ENCODE data around the gene SCRT2. TPM values are rescaled to one million over a fixed set of nuclear protein-coding genes. Genes with fewer than 3 reads are reported as not detected.

The SCRT2 gene
- total RNA-seq, 1 experiment from 2014 or later: not detected

DNA sequence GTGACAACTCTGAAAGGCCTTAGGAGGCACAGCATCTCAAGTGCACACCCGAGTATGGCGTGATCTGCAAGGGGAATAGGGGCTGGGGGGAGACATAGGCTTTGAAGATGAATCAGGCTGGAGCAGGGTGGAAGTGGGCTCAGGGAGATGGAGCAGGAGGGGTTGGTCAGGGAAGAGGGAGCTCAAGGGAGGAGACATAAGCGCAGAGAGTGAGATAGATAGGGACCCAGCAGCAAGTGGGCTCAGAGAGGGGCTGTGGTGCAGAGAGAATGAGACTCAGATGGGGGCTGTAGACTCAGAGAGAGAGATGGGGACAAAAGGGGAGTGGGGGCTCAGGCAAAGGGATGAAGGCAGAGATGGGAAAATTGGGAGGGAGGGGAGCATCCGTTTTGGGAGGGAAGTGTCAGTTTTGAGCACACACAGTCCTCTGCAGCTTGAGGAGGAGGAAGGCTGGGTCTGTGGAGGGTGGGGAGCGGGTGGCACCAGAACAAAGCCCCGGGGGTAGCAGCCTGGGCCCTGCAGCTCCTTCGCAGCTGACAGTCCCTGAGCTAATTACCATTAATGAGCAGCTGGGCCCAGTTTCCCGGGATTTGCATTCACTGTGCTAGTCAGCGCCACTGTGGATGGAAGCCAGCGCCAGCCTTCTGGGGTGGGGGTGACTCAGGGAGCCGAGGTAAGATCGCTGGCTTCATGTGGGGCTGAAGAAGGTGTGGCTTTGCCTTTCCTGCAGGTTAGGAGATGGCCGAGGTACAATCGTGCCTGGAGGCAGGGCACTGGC, 41.3 kb downstream of the SCRT2 start:
- no peak for DNase-seq (ENCODE audit: low read depth)

DNA sequence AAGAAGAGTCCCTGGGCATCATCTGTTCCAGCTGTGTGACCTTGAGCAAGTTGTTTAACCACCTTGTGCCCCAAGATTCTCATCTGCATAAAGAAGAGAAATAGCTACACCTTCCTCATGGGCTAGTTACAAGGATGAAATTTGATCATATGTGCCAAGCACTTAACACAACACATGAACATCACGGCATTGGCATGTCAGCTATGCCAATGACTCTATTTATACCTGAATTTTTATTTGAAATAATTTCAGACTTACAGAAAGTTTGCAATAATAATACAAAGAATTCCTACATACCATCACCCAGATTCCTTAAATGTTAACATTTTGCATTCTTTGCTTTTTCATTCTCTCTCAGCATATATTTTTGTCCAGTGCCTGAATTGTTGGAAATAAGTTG, 44.5 kb downstream of the SCRT2 start:
- no peak for DNase-seq (ENCODE audit: low read depth)

DNA sequence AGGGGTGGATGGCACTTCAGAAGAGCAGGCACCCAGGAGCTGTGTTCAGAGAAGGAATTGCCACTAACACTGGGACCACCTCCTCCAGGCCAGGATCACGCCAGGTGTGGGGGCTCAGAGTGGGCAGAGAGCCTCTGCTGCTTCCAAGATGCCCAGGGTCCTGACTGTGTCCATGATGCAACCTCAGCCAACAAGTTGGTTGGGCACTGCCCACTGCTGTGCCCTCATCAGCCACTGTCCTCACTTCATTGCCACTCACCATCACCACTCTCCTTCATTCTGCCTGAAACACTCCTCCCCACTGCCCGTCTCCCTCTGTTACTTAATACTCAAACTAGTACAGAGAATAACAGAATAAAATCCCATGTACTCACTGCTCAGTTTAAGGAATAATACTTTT, 49.0 kb downstream of the SCRT2 start:
- DNase-seq (ENCODE audit: low read depth): no peak

DNA sequence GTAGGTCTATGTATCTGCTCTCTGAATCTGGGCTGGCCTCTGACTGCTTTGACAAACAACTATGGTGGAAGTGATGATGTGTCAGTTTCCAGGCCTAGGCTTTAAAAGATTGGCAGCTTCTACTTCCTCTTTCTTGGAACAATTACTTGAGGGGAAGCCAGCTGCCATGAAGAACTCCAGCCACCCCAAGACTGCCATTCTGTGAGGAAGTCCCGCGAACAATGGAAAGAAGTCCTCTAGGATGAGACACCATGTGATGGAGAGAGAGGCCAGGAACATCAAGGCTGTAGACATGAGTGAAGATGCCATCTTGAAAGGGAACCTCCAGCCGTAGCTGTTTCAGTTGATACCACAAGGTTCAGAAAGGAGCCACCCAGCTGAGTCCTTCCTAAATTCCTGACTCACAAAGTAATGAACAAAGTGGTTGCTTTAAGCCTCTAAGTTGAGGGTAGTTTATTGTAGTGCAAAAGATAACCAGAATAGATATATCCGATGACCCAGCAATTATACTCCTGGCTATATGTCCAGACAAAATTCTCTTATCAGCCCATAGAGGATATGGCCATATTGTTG, 50.2 kb downstream of the SCRT2 start:
- no peak for DNase-seq (ENCODE audit: low read depth)

DNA sequence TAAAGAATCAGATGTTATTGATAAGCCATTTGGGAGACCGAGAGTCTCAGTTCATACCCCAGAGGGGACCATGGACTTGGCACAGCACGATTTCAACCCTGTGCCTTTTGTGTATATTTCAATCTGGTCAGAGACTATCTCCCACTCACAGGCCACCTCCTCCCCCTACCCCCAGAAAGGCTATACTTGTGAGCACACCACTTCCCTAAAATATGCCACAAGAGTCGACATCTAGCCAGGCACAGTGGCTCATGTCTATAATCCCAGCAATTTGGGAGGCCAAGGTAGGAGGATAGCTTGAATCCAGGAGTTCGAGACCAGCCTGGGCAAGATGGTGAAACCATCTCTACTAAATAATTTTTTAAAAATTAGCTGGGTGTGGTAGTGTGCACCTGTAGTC, 51.9 kb downstream of the SCRT2 start:
- no peak for DNase-seq (ENCODE audit: low read depth)

DNA sequence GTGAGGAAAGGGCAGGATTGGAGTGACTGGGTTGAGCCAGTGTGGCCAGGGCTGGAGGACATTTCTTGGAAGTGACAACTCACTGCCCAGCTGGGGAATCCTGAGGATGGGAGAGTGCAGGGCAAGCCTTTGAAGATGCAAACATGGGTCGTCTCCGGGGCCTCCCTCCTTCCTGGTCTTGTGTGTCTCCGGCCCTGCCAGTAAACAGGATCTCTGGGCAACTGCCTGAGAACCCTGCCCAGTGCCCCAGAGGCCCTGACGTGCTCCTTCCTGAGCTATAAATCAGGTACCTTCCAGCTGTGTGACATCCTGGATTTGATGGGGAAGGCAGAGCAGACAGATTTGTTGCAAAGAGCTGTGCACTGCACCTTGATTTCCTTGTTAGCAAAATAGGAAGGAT, 52.6 kb downstream of the SCRT2 start:
- DNase-seq (ENCODE audit: low read depth): no peak

DNA sequence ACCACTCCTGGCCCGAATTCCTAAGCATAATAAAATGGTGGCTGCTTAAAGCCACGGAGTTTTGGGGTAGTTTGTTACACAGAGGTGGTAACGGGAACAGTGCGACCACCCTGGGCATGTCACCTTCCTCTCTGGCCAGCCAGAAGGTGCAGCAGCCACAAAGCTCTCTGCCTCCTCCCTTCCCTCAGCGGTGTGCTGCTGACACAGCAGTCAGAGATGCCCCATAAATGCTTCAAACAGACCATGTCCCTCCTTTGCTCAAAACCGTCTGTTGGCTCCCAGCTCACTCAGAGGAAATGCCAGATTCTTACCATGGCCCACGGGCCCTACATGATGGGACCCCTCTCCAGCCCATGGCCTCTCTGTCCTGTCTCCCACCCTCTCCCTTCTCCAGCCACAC, 53.4 kb downstream of the SCRT2 start:
- DNase-seq (ENCODE audit: low read depth): no peak

DNA sequence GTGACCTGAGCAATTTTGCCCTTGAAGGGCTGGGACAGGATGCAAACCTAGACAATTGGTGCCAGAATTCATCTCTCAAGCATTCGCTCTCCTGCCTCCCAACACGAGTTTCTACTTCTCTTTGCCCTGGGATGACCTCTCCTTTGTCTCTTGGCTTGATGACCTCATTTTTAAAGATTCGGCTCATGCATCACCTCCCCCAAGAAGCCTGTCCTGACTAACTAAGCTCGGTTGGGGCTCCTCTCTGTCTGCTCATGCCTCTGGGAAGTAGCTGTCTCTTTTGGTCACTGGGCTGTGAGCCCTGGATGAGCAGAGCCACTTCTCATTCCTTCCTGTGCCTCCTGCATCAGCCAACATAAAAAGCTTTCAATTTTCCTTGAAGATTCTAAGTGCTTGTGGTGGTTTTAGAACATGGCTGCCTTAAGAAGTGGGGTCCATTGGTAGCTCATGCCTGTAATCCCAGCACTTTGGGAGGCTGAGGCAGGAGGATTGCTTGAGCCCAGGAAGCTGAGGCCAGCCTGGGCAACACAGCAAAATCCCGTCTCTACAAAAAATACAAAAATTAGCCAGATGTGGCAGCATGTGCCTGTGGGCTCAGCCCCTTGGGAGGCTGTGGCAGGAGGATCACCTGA, 54.4 kb downstream of the SCRT2 start:
- DNase-seq (ENCODE audit: low read depth): peak; percentile 82

DNA sequence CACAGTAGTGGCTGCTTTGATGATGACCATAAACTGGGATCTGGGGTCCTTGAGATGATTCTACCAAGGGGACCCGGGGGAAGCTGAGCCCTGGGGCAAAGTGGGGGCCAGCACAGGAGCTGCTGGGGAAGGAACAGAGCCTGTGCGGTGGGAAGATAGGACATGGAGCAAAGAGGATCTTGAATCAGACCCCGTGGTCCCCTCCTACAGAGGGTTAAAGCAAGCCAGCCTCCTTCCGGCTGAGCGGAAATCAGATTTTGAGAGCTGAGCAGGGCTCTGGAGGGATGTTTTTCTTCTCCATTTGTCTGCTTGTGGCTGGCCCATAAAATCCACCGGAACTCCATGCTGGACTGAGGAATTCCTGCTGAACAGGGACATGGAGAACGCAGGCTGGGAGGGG, 55.4 kb downstream of the SCRT2 start:
- no peak for DNase-seq (ENCODE audit: low read depth)

DNA sequence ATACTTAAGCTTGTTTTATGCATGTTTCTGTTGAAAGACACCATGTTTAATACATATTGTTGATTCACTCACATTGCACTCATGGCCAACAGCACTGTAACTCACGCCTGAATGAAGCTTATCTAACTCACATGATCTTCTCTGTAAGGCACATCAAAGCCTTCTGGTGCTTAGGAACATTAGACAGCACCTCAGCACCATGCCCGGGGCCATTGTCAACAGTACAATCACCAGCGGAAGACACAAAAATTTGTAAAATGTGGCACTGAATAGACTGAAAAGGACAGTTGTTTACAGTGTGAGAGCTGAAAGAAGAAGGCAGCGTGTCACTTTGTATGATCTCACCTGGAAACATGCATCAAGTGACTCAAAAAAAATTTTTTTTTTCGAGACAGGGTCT, 56.6 kb downstream of the SCRT2 start:
- peak; percentile 79 for DNase-seq (ENCODE audit: low read depth)

DNA sequence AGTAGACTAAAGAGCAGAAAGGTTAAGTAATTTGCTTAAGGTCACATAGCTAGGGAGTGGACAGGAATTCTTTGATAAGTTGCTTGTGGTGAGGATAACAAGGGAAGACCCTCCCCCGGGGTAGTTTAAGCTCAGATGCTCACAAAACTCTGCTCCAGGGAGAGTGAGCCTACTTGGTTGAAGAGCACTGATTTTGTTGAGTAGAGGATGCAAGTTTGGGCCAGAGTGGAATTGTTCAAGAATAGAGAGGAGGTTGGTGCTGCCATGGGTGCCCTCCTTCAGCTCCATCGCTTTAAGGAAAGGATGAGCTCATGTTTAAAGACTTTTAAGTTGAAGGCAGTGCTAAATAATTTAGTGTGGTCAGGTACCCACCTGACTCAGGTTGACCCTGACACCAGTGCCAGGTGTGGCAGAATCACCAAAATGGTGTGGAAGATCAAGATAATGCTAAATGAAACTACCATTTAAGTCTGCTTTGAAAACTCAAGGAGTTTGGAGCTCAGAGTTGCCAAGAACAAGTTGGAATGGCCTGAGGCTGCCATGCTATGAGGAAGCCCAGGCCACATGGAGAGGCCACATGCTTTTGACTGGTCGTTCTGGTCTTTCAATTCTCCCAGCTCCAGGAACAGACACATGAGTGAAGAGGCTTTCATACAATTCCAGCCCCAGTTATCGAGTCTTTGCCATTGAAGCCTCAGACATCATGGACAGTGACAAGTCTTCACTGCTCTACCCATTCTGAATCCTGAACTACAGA, 57.5 kb downstream of the SCRT2 start:
- DNase-seq (ENCODE audit: low read depth): no peak

DNA sequence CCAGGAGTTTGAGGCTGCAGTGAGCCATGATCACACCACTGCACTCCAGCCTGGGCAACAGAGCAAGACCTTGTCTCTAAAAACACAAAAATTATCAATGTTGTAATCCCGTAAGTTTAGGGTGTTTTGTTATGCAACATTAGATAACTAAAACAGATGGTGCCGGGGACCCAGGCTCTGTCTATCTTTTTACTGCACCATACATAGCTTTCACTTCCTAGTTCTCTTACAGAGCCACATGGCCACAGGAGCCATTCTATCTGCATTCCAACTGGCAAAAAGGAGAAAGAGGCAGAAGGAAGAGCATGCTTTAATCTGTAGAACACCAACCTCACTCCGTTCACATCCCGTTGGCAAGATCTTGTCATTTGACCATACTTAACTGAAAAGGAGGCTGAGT, 60.1 kb downstream of the SCRT2 start:
- no peak for DNase-seq (ENCODE audit: low read depth)

DNA sequence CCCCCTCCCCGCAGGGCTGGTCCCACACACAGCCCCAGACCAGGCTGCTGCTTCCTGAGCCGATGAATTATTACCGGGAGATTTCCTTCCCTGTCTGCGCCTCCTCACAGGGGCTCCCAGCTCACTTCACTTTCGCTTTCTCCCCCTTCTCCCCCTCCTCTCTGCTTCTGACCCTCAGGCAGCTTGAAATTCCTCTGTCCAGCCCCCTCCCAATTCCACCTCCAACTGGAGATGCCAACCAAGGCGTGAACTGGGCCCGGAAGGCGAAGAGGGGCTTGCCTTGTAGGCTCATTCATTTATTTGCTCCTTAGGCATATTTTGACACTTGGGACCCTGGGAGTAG, 63.8 kb downstream of the SCRT2 start:
- no peak for DNase-seq (ENCODE audit: low read depth)

Other genes starting within 250 kb of the SCRT2 start
- gene TBC1D20, start 213.3 kb downstream of the SCRT2 start, total RNA-seq (2014; rRNA removed; shearing (Covaris generic)): 42.4 and 53.2 TPM in 2 replicates
- gene CSNK2A1, start 132.0 kb downstream of the SCRT2 start, total RNA-seq (2014; rRNA removed; shearing (Covaris generic)): 146 and 269 TPM in 2 replicates
- not detected in 2 replicates for gene TCF15, start 65.5 kb downstream of the SCRT2 start, total RNA-seq (2014; rRNA removed; shearing (Covaris generic))
- gene SRXN1, start 22.6 kb downstream of the SCRT2 start, total RNA-seq (2014; rRNA removed; shearing (Covaris generic)): 48.0 and 53.7 TPM in 2 replicates
- 0.57 and 1.3 TPM in 2 replicates for gene SLC52A3, start 92.7 kb upstream of the SCRT2 start, total RNA-seq (2014; rRNA removed; shearing (Covaris generic))
- gene FAM110A, start 157.9 kb upstream of the SCRT2 start, total RNA-seq (2014; rRNA removed; shearing (Covaris generic)): 9.5 and 10.1 TPM in 2 replicates
- gene ANGPT4, start 240.5 kb upstream of the SCRT2 start, total RNA-seq (2014; rRNA removed; shearing (Covaris generic)): not detected in 2 replicates

Data from M059J (cell line).